Spleen (tissue), 7 donors: Measurements from ENCODE around the gene NSD1.

Experiments used
- CTCF ChIP-seq, 11 experiments: fragments of 200-600 bp in 7 of 11; fragments of 450-650 bp in 4 of 11; sonication (generic) in 4 of 11; IDR thresholded peaks in 8 of 11; conservative IDR thresholded peaks in 3 of 11; 1 replicate in 7 of 11; 2 replicates in 4 of 11; pipeline versions ENCODE4 v1.4.0 to v1.8.0; 2016 to 2021; ENCODE audit warnings: antibody characterized with exemption in 11 of 11, inconsistent platforms in 4 of 11, mild to moderate bottlenecking in 1 of 11
- POLR2A ChIP-seq, 3 donors: fragments of 450-650 bp; IDR thresholded peaks; one replicate each; pipeline ENCODE4 v1.5.1; 2017; ENCODE audit warnings: antibody characterized with exemption in 3 of 3, mild to moderate bottlenecking in 1 of 3
- POLR2AphosphoS5 ChIP-seq, 3 donors: sonication (generic); formaldehyde crosslinking; IDR thresholded peaks; one replicate each; pipeline ENCODE4 v1.5.1; 2017; ENCODE audit warnings: antibody characterized with exemption in 3 of 3
- donor health status: DM: no; HTN: no; CAD: no; lungs with moderate emphysema.
- donor health status: DM: no; HTN: no; CAD: no.
- donor health status: DM: no; HTN: no; CAD: no.

GRCh38 chr5:177291735-177292134, 158.2 kb downstream of the NSD1 start:
- TF ChIP-seq CTCF (IDR thresholded peaks at IDR 0.05 in 8 of 11, conservative IDR thresholded peaks at IDR 0.05 in 3 of 11): no peak
- no peak for TF ChIP-seq POLR2A (IDR thresholded peaks at IDR 0.05)
- no peak for TF ChIP-seq POLR2AphosphoS5 (IDR thresholded peaks at IDR 0.05)
